ENCODE results near the gene FASTK.

FASTK gene

DNA sequence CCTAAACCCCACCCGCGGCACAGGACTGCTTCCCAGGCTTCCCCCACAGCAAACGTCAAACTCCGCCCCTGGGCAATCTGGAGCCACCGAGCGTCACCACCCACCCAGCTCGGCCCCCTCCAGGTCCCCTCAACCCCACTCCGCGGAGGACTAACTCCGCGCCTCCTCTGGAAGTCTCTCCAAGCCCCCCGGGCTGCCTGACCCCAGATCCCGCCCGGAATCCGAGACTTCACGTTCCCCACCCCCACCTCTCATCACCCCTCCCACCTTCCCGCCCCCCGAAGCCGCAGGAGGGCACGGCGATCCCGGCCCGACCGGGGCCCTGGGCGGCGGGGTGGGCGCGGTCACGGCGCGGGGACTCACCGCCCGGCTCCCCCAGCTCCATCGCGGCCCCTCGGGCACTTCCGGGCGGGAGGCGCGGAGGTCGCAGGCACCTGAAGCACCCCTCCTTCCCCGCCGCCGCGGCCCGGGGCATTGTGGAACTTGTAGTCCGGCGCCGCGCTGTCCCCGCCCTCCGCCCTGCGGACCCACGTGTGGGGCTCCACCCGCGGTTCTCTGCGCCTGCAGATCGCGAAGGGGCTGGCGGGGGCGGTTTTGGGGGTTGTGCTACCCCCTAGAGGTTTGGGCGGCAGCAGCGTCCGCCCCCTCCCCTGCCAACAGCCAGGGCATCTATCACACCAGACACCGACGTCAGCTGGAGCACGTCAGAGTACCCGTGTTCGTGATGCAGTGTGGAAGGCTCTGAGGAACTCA is 2.6 kb upstream of the FASTK start, which contains the start of gene TMUB1:
Gene TMUB1 (minus strand): TSS at position 423 of the 753 bp plus-strand sequence. CDS start 930 bp downstream, outside the sequence.
- DNase-seq (ENCODE audit: low read depth, low spot score), result no peak

DNA sequence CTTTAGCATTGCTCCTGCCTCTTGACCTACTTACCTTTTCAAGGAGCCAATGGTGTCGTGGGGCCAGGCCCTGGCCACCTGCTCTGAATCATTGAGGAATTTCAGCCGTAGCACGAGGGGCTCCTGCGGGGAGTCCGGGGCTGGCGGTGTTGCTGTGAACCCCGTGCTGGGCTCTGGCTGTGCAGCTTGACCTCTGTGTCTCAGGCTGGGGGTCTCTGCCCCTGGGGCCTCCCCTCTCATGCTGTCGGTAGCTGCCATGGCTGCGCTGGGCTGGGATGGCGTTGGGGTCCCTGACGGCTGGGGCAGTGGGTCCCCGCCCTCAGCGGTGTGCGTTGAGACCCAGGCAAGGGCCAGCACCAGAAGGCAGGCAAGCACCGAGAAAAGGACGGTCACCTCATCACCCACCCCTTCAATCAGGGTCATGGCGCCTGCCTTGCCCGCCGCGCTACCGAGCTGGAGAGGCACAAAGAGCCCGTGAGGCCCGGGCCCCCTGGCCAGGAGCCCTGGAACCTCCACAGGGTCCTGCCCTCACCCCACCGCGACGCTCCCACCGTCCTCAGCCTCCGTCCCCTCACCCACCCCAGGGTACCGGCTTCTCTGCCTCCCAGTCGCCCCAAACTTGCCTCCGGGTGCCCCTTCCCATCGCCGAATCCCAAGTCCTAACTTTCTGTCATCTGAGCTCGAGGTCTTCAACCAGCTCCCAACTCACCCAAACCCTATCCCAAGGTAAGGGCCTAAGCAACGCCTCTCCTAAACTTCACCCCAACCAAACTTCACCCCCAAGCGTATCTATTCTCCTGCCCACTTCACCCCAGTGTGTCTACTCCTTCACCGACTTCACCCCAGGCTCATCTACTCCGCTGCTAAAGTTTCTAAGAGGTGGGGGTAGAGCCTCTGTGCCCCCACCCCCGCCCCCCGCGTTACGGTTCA is 1.8 kb upstream of the FASTK start:
- no peak for DNase-seq (ENCODE audit: low read depth, low spot score)

DNA sequence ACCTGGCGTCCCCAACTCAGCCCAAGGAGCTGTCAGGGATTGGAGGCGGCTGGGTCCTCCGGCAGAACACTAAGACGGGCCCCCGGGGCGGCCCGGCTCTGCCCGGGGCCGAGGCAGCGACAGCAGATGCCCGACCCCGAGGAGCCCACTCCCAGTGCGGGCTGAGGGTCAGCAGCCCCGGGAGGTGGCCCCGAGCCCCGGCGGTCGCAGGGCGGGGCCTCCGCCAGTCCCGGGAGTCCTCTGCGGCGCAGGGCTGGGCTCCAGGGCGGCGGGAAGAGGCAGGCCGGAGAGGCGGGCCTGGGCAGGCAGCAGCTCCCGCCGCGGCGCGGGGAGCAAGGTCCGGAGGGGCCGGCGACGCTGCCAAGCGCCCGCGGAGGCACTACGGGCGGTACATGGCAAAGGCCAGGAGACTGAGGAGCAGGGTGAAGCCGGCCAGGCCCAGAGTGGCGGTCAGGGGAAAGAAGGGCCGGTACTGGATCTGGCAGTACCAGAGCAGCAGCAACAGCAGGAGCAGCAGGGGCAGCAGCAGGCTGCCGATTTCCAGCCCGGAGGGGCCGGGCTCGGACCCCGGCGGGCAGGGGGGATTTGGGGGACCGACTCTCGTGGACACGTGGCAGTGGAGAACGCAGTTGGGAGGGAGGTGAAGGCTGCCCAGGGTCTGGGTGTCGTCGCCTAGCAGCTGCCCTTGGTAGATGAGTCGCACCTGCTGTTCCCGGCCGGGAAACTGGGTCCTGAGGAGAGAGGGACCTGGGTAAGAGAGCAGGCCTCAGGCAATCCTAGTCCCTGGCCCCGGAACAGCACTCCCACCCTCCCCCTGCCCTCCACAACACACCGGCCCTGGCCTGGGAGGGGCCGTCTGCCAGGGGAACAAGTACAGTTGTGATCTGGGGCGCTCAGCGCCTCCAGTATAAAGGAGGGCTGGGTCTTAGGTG is 827 bp upstream of the FASTK start:
- DNase-seq (ENCODE audit: low read depth, low spot score), result no peak

DNA sequence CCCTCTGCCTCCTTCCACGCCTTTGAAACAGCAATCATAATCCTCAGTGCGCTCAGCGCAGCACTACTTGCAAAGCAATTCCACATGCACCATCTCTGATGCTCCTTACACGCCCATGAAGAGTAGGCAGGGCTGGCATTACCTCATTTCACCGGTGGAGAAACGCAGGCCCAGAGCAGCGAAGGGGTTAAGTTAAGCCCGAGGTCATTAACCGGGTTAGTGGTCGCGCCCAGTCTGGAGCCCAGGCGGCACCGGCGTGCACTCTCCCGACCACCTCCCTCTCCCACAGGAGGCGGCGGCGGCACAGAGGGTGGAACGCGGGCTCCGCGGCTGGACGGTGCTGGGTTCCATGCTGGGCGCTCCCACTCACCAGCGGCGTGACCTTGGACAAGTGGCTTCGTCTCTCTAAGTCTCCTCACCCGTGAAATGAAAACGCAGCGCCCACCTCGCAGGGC is 515 bp downstream of the FASTK start:
- no peak for DNase-seq (ENCODE audit: low read depth, low spot score)

DNA sequence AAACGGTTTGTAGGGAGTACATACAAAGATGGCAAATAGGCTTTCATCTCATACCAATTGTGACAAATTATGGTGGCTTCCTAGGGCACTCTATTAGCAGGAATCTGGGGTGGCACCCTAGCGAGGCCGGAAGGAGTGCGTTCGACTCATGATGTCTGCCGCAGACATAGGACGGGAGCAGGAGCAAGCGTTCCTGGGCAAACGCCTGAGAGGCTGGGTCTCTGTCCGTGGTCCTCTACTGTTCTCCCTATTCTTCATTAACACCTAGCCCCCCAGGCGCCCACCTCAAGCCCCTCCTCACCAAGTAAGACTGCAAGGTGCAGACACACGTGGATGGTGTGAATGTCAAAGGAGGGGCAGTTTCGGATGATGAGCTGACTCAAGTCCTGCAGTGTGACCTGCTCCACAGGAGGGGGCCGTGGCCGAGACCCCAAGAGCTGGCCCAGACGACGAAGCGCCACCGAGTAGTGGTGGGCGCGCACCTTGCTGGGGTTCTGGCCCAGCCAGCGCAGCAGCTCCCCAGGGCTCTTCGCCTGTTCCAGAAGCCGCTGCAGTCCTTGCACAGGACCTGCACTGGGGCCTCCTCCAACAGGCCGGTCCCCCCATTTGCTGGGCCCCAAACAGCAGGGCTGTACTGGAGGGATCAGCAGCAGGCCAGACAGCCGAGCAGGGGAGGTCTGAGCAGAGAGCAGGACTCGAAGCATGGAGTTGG is 1.3 kb downstream of the FASTK start:
- DNase-seq (ENCODE audit: low read depth, low spot score), result no peak

DNA sequence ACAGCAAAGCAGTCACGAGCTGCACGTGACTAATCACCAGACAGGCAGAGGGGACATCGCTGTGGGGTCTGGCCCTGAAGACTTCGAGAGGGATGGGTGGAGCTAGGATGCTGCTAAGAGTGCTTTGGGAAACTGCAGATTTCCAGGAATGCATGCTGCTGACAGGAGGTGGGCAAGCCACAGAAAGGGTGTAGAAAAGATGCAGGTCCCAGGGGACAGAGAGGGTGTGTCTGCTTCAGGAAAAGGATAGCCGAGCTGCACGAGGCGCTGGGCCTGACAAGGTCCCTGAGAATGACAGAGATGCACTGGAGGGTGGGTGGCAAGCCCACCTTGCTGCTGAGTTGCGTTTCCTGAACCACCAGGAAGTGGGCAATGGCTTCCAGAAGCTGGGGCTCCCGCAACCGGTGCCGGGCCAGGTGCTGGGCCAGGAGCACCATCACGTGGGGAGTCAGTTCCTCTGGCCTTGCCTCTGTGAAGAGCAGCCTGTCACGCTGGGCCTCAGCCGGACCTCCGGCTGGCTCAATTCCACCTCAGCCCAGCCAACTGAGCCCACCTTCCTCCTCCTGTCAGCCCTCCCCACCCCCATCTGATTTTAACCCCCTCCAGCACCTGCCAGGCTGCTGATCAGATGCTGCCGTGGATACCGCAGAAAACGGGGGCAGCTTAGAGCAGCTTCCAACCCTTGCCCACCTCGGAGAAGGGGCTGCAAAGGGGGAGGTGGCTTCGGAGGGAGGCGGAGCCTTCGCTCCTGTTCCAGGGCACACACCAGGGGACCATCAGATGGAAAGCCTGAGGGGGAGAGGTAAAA is 2.2 kb downstream of the FASTK start:
- DNase-seq (ENCODE audit: low read depth, low spot score), result no peak

DNA sequence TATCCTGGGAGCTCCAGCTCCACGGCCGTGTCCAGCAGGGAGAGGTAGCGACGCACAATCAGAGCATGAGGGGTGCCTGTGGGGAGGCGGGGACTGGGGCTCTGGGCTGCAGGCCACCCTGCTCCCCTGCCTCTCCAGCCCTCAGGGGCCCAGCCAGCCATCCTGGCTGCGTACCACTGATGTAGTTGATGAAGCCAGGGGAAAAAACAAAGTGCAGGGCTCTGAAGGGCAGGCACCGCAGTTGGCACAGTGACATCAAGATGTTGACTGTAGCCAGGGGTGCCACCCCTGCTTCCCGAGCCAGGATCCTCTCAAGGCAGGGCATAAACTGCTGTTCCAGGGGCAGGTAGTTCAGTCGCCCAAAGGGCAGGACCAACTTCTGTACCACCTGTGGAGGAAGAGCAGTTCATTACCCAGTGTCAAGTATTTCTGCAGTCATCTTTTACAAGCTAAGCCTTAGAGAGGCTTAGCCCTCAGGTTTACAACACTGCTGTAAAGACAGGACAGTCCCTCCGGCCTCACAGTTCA is 2.8 kb downstream of the FASTK start:
- DNase-seq (ENCODE audit: low read depth, low spot score), result no peak

DNA sequence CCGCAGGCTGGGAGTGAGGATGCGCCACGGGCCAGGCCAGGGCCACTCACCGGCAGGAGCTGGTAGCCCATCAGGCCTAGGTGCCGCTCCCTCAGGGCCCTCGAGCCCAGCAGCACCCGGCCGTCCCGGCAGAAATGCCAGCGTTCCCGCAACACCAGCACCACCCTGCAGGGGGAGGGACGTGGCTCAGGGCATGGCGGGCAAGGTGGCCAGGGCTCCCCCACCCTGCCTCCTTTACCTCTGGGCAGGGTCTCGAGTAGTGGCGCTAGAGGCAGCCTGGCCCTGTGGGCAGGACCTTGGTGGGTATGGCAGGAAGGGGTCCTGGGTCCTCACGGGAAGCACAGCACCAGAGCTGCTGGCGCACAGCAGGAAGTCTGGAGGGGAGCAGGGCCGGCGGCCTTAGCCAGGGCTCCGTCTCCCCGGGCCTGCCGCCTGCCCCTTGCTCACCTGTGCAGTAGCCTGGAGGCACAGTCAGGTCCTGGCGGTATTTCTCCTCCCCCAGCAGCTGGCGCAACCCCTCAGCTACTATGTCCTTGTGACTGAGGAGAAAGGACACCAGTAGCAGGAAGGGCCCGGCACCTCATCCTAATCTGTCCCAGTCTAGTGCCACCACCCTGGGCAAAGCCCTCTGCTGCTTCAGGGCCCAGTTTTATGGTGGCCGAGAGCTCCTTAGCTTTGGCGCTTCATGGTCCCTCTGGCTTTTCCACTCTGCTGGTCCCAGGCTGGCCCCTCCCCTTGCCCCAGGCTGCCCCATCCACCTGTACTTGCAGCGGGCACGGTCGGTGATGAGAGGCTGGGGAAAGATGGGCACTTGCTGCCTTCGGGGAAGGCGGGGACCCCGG is 3.5 kb downstream of the FASTK start:
- DNase-seq (ENCODE audit: low read depth, low spot score), result no peak

DNA sequence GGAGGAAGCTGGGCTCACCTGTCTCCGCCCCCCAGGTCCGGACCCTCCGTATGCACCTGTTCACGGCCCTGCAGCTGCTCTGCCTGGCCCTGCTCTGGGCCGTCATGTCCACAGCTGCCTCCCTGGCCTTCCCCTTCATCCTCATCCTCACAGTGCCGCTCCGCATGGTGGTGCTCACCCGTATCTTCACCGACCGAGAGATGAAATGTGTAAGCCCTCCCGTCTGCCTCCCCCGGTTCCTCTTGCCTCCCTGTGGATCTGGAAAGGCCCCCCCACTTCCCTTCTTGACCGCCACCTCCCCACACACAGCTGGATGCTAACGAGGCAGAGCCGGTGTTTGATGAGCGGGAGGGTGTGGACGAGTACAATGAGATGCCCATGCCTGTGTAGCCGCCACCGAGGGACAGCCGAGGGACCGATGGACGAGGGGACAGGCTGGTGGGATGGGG is 4.6 kb downstream of the FASTK start:
- no peak for DNase-seq (ENCODE audit: low read depth, low spot score)

DNA sequence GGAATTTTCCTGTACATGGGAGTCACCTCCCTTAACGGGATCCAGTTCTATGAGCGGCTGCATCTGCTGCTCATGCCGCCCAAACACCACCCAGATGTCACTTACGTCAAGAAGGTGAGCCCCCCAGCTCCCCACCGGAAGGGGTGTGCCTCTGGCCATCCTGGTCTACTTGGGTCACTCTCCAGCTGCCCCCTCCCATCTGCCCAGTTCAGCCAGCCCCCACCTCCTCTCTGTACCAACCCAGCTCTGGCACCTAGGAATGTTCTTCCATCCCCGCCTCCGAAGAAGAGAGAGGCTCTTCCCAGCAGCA is 5.0 kb downstream of the FASTK start:
- DNase-seq (ENCODE audit: low read depth, low spot score), result no peak

DNA sequence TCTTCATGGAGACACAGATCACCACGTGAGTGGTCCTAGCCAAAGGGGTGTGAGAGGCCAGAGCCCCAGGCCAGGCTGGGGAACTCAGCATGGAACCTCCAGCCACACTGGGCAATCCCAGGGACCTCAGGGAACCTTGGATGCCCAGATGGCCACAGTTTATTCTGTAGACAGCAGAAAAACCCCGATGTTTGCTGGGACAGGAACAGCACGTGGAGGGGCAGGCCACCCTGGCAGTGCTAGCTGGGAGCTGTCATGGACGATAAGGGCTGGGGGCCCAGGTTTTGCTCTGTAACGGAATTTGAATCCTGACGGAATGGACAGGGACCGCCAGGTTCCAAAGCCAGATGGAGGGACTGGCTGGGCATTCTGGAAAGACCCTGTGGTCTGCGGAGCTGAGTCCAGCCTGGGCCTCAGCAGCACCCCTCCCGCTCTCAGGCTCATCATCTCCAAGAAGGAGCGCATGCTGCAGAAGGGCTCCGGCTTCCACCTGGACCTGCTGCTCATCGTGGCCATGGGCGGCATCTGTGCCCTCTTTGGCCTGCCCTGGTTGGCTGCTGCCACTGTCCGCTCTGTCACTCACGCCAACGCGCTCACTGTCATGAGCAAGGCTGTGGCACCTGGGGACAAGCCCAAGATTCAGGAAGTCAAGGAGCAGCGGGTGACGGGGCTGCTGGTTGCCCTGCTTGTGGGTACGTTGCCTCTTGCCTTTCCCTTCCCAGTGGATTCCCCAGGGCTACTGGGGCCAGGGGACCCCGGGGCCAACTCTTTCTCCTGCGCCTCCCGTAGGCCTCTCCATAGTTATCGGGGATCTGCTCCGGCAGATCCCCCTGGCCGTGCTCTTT is 5.6 kb downstream of the FASTK start:
- DNase-seq (ENCODE audit: low read depth, low spot score), result no peak

DNA sequence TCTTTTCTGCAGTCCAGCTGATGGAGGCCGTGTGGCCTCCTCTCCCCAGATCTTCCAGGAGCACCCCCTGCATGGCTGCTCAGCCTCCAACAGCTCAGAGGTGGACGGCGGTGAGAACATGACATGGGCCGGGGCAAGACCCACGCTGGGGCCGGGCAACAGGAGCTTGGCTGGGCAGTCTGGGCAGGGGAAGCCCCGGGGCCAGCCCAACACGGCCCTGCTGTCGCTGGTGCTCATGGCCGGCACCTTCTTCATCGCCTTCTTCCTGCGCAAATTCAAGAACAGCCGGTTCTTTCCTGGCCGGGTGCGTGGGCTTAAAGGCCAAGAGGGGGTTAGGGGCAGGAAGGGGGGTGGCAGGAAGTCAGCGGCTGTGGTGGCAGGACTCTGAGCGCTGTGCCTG is 6.6 kb downstream of the FASTK start:
- DNase-seq (ENCODE audit: low read depth, low spot score), result no peak

DNA sequence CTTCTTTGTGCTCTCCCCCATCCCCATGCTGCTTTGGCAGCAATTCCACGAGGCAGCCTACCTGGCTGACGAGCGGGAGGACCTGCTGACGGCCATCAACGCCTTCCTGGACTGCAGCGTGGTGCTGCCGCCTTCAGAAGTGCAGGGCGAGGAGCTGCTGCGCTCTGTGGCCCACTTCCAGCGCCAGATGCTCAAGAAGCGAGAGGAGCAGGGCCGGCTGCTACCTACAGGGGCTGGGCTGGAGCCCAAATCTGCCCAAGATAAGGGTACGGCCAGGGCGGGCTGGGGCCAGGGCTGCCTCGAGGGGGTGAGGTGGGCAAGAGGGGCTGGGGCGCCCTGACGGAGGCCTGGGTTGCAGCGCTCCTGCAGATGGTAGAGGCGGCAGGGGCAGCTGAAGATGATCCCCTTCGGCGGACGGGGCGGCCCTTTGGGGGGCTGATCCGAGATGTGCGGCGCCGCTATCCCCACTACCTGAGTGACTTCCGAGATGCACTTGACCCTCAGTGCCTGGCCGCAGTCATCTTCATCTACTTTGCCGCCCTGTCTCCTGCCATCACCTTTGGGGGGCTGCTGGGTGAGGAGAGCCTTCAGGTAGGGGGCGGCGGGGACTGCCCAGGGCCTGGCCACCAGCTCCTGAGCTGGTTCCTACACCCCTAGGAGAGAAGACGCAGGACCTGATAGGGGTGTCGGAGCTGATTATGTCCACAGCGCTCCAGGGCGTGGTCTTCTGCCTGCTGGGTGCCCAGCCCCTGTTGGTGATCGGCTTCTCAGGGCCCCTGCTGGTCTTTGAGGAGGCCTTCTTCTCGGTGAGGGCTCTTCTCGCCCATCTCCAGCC is 9.4 kb downstream of the FASTK start:
- DNase-seq (ENCODE audit: low read depth, low spot score), result no peak

DNA sequence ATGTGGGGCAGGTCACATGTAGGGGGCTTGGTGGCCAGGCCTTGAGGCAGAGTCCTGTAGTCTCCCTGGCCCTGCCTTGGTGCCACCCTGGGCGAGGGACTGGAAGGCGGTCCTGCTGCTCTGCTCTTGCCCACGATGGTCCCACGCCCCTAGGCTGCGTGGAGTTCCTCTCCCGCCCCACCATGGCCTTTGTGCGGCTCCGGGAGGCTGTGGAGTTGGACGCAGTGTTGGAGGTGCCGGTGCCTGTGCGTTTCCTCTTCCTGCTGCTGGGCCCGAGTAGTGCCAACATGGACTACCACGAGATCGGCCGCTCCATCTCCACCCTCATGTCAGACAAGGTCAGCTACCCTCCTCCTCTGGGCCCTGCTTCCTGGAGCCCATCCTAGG is 10.0 kb downstream of the FASTK start:
- DNase-seq (ENCODE audit: low read depth, low spot score), result no peak

DNA sequence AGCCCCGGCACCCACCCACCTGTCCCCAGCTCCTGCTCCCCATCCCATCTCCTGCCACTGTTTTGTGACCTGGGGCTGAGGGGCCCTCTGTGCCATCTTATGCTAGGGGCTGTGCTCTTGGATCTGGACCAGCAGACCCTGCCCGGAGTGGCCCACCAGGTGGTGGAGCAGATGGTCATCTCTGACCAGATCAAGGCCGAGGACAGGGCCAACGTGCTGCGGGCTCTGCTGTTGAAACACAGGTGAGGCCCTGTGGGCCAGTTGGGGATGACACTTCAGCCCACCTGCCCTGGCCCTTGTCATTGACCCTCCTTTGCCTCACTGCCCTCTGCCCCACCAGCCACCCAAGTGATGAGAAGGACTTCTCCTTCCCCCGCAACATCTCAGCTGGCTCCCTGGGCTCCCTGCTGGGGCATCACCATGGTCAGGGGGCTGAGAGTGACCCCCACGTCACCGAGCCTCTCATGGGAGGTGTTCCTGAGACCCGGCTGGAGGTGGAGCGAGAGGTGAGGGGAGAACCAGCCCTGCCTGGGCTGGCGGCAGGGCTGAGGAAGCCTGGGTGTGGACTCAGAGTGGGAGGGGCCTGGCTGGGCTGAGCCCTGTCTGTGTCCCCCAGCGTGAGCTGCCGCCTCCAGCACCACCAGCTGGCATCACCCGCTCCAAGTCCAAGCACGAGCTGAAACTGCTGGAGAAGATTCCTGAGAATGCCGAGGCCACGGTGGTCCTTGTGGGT is 10.6 kb downstream of the FASTK start:
- DNase-seq (ENCODE audit: low read depth, low spot score), result no peak

DNA sequence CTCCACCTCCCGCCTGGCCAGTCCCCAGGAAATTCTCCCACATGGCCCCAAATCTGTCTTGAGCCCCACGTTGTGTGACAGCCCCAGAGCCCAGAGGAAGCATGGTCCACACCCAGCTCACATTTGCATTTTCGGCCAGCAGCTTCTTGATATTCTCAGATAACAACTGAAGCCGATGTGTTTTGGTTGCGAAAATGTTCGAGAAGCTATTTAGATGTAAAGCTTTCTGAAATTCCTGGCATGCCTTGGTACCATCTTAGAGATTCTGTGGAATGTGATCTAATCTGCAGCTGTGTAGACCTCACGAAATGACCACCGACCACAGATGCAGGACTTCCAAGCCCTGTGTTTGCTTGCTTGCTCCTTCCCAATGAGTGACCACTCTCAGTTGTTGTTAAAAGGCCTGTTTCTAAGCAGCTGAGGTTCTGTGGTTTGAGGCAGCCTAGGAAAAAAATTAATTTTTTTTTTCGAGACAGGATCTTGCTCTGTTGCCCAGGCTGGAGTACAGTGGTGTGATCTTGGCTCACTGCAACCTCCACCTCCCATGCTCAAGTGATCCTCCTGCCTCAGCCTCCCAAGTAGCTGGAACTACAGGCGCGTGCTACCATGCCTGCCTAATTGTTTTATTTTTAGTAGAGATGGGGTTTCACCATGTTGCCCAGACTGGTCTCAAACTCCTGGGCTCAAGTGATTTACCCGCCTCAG is 12.4 kb downstream of the FASTK start:
- no peak for DNase-seq (ENCODE audit: low read depth, low spot score)
